Left hindlimb (tissue), 1 donor: ENCODE results near the gene CPNE4.

Experiments
- DNase-seq: peaks from one replicate; pipeline ENCODE4 v3.0.0-alpha.2; 2018

CPNE4 gene

GRCh38 chr3:131730581-131730980, 304.2 kb downstream of the CPNE4 start:
- no peak for DNase-seq

- no peak for DNase-seq
Observed at GRCh38 chr3:131729643-131730017, 305.2 kb downstream of the CPNE4 start.

- no peak for DNase-seq
Observed at GRCh38 chr3:131728898-131729642, 305.7 kb downstream of the CPNE4 start.

- no peak for DNase-seq
Observed at GRCh38 chr3:131725414-131725813, 309.4 kb downstream of the CPNE4 start.

GRCh38 chr3:131723343-131723742, 311.5 kb downstream of the CPNE4 start:
- no peak for DNase-seq

DNA sequence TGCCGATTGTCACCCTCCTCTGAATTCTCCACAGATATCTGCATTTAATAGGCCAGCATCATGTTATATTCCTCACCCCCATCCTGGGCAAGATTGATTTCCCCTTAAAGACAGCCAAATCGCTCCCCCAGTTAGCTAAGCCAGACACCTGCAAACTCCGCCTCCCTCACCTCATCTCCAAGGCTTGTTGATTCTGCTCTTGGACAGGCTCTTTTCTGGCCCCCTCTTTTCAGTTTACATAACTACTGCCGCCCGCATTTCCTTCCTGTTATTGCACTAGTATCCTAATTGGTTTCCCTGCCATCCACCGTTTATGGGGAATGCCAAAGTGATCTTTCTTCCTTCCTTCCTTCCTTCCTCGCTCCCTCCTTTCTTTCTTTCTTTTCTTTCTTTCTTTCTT, 317.3 kb downstream of the CPNE4 start:
- no peak for DNase-seq

GRCh38 chr3:131716943-131717342, 317.9 kb downstream of the CPNE4 start:
- DNase-seq: no peak

- DNase-seq: no peak
Observed at GRCh38 chr3:131716007-131716406, 318.8 kb downstream of the CPNE4 start.

GRCh38 chr3:131714585-131715220, 320.1 kb downstream of the CPNE4 start:
- no peak for DNase-seq

DNA sequence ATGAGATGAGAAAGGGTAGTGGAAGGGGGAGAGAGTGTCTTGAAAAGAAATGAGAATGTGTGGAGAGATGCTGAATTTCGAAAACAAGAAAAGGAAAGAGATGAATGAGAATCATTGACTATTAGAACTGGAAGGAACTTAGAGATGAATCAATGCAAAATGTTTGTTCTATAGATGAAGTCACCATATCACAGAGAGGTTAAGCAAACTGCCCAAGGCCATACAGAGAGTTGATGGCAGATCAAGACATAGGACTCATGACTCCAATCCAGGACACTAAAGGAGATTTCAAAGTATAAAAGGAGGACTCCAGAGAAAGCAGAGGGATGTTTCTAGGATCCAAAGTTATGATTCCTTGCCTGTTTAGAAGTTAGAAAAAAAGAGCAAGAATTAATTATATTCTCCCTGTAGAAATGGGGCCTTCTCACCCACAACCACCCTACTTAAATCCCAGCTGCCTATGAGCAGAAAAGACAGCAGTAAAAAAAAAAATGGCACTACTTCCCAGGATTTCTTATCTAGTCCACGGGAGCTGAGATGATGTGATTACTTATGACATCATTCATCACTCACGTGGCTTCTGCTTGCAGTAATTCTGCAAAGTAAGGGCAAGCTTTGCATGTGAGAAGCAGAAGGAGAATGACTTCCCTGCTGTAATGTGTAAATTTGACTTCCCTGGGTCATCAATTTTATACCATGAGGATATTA, 321.2 kb downstream of the CPNE4 start:
- DNase-seq: no peak

DNA sequence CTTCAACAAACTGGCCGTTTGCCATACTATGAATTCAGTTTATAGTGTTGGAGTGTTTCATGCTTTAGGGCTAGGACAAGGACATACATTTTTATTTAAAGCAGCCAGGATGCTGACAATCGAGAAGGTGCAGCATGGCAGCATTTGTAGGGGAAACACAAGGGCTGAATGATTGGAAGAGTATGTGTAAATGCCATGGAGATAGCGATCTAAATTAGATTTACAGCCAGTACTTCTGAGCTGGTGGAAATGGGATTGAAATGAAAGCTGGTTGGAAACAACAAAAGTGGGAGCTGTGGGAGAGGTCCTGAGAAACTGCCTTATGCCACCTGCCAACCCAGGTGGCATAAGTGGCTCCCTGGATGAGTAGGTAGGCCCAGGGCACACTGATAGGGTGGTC, 322.2 kb downstream of the CPNE4 start:
- no peak for DNase-seq

GRCh38 chr3:131711114-131711768, 323.6 kb downstream of the CPNE4 start:
- DNase-seq: no peak

DNA sequence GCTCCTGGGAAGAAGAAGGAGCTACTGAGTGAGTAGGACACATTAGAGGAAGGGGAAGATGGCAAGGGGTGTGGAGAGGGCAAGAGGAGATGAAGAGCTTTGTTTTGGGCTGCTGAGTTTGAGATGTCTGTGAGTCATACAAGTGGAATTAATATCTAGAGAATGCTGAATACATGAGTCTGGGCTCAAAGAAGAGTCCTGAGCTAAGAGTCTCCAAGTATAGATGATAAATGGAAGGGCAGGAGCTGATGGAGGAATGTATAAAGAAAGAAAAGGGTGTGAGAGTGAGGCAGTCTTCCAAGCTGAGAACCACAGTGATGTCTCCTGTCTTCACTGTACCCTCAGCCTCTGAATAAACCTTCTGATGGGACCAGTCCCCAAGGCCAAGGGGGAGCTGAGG, 326.6 kb downstream of the CPNE4 start:
- no peak for DNase-seq

GRCh38 chr3:131705558-131706051, 329.2 kb downstream of the CPNE4 start:
- no peak for DNase-seq

- no peak for DNase-seq
Observed at GRCh38 chr3:131705099-131705498, 329.7 kb downstream of the CPNE4 start.

DNA sequence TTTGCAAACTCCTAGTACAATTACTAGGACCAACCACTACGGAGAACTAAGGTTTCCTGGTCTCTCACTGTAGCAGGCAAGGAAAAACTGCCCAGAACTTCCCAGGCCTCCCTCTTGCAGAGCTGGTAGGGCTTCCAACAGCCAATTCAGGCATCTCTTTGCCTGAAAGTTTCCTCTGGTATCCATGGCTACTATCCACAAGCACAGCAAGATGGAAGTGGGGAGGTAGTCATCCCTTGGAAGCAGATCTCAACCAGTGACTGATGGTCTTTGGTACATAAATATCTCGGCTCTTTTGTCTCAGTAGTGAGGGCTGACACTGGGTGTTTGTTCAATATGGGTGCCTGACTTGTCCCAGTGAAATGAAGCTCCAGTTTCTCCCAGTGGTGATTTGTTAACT, 330.7 kb downstream of the CPNE4 start:
- no peak for DNase-seq

DNA sequence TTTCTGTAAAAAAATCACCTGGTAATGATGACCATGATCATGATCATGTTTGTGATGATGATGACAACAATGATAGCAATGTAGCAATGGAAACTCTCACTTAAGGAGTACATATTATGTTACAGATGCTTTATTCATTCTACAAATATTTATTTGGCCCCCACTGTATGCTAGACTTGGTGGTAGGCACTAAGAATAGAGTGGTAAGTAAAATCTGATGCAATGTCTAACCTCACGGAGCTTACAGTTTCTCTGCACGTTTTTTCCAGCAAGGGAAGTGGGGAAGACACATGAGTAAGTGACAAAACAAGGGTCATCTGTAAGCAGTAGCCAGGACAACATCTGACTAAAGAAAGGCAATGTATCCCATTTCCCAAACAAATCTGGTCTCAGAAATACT, 332.7 kb downstream of the CPNE4 start:
- no peak for DNase-seq

DNA sequence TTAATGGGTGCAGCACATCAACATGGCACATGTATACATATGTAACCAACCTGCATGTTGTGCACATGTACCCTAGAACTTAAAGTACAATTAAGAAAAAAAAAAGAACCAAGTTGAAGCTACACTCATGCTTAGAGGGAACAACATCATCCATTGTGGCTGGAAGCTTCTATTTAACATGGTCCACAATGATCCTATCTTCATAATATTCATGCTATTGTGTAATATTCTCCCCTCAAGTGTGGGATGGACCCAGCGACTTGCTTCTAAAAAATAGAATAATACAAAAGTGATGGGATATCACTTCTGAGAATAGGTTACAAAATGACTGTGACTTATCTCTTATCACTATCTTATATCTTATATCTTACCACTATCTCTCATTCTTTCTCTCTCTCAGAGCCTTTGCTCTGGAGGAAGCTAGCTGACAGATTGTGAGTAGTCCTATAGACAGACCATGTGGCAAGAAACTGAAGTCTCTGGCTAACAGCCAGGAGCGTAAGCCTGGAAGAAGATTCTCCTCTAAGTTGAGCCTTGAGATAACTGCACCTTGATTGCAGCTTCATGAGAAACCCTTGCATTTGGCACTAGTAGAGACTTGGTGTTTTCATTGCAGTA, 333.6 kb downstream of the CPNE4 start:
- no peak for DNase-seq

DNA sequence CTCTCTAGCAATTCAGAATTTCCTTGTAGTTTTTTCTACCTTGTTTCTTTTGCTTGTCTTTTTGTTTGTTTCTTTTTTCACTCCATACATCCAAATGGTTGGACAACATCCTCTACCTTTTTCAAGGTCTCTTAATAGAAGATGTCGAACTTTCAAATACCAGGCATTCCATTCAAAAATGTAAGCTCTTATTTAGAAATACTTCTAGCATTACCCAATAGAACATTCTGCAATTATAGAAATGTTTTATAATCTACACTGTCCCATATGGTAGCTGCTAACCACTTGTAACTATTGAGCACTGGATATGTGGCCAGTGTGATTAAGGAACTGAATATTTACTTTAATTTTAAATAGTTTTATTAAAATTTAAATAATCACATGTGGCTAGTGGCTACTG, 335.8 kb downstream of the CPNE4 start:
- DNase-seq: no peak

DNA sequence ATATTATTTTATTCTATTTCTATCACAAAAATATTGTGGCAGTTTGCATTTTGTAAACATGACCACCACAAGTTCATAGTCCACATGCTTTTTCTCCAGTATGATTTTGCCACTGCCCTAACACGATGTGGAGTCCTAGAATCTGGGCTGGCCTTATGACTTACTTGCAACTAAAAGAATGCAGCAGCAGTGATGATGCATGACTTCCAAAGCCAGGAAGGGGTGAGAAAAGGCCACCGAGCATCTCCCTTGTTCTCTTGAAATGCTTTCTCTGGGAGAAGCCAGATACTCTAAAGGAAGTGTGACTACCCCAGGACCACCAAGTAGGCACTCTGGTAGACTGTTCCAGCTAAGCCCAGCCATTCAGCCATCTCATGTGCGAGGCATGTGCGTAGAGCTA, 340.4 kb downstream of the CPNE4 start:
- no peak for DNase-seq

- no peak for DNase-seq
Observed at GRCh38 chr3:131692356-131692755, 342.5 kb downstream of the CPNE4 start.

- DNase-seq: no peak
Observed at GRCh38 chr3:131690800-131691199, 344.0 kb downstream of the CPNE4 start.

DNA sequence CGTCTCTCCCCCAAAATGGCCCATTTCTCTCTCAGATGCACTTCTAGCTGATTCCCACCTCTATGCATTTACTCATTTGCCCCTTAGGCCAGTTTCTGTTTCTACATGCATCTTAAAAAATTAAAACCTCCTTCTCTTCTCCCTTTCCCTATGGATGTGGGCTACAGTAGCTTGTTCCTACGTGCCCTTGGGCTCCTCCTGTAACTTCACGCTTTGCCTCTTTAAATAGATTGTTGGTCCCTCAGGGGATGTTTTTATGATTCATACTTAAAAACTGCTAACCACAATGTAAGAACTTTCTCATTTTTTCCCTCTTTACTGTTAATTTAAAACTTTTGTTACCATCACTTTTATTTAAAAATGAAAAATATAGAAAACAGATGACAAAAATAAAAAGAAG, 346.4 kb downstream of the CPNE4 start:
- no peak for DNase-seq
